ENCODE data around the gene PRDM16. TPM values are rescaled to one million over a fixed set of nuclear protein-coding genes. Genes with fewer than 3 reads are reported as not detected.

Gene PRDM16
- polyA plus RNA-seq, 2 donors, result 0.15 to 0.28 TPM

DNA sequence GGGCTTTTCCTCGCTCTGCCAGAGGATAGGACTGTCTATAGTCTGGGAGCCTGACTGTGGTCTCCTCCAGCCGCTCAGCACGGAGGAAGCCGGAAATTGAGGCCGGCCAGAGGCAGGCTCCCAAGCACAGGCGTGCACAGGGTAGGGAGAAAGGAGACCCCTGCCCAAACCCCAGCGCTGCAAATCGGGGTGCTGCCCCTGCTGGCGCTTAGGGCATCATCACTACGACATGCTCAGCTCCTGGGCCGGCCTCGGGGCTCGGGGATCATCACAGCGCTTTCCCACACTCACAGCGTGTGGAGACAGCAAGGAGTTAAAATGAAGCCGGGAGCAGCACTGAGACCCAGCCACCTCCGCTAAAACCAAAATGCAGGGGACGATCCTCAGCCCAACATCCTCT lies 322.7 kb downstream of the PRDM16 start:
- Histone ChIP-seq H3K4me1 (ENCODE audit: control insufficient read depth in 2 of 2, insufficient read depth in 2 of 2, low read length in 1 of 2) (no peaks in the 10 kb centered on the region), H3K9me3 (ENCODE audit: control insufficient read depth in 2 of 2, insufficient read depth in 1 of 2, low read depth in 1 of 2, low read length in 1 of 2) (no peaks in the 10 kb centered on the region), H3K27me3 (ENCODE audit: control insufficient read depth in 1 of 2, insufficient read depth in 2 of 2, low read length in 2 of 2) (peaks cover 2 to 10% of the 10 kb centered on the region in 2 donors), H3K36me3 (ENCODE audit: control insufficient read depth in 2 of 2, insufficient read depth in 2 of 2, low read length in 1 of 2) (no peaks in the 10 kb centered on the region), H3K4me3 (ENCODE audit: low read depth in 1 of 2, low read length in 2 of 2) (no peak overlapping the region), H3K27ac (ENCODE audit: low read depth in 2 of 2, low read length in 1 of 2) (no peak overlapping the region)
- 65 to 75% methylated on average over 18 of the region's 18 CpGs for WGBS, 2 donors

DNA sequence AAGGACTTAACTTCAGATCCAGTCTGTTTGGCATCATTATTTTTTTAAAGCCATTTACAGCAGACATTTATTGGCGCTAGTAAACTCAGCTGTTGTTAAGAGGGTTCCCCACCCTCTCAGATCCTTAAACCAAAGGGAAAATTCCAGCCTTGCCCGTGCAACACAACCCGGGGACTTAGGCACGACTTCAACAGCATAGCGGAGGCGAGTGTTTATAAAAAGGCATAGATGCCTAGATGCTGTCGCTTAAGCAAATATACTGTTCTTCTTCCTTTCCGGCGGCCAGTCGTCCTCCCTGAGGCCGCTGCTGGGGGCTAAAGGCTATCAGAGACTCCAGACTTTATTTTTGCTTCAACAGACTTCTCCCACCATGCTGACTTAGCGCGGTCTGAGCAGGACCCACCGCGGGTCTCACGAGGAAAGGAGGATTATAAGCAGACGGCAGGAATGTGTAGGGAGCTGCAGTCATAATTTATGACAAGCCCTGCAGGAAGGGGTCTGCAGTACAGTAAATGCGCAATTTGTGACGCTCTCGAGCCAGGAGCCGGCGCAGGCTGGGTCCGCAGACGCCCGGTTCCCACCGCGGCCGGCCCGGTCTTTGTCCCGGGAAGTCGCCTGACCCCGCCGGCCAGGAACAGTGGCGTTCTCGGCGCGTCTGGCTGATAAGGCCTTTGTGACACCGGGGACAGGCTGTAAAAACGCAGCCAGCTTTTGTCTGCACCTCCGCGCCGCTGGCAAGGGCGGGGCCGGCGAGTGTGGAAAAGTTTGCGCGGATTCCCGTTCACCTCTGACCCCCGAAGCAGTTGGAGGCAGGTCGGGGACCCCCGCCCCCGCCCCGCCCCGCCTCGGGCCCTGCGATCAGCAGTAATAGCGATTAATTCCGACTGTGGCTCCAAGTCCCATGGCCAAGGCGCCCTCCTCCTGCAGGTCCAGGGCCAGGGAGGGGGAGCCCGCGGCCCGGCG lies 324.3 kb downstream of the PRDM16 start:
- no peak overlapping the region for H3K4me3 ChIP-seq (ENCODE audit: low read depth in 1 of 2, low read length in 2 of 2)

DNA sequence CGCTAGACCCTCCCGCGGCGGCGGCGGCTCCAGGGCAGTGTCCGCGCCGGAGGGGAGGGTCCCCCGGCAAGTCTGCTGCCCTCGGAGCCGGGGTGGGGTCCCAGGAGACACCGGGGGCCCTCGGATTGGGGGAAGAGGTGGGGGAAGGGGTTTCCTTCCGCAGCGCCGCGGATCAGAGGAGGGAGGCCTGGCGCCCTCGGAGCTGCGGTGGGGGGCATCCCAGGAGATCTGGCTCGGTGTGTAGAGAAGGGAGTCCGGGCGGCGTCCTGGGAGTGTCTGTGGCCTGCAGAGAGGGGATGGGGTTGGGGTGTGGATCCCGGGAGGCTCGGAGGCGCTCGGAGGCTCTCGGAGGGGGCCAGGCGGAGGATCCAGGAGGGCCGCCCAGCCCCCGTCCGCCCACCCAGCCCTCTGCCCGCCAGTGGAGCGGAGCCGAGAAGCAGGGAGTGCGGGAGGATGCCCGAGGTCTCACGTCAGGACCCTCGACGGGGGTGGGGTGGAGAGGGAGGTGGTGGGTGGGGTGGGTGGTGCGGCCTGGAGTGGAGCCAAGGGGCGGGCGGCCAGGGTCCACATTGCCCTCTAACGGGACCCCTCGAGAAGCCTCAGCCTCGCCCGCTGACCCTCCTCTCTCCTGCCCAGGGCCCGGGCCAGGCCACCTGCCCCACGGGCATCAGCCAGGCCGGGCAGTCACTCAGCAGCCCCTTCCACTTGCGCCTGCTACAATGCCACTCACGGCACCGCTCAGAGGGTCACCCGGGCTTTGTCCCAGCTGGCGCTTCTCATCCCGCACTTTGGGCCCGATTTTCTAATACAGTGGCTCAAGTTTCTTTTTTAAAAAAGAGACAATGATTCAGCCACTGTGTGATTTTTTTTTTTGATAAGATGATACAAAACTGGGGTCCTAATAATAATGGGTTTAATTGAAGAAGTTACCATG lies 325.3 kb downstream of the PRDM16 start:
- no peak overlapping the region for H3K27ac ChIP-seq (ENCODE audit: low read depth in 2 of 2, low read length in 1 of 2)
- no peak overlapping the region for H3K4me3 ChIP-seq (ENCODE audit: low read depth in 1 of 2, low read length in 2 of 2)
- H3K27me3 ChIP-seq (ENCODE audit: control insufficient read depth in 1 of 2, insufficient read depth in 2 of 2, low read length in 2 of 2), result peaks cover 2 to 10% of the 10 kb centered on the region in 2 donors
- WGBS, 2 donors, result 23 to 32% methylated on average over 40 to 59 of the region's 59 CpGs
- no peaks in the 10 kb centered on the region for H3K9me3 ChIP-seq (ENCODE audit: control insufficient read depth in 2 of 2, insufficient read depth in 1 of 2, low read depth in 1 of 2, low read length in 1 of 2)
- H3K4me1 ChIP-seq (ENCODE audit: control insufficient read depth in 2 of 2, insufficient read depth in 2 of 2, low read length in 1 of 2), result no peaks in the 10 kb centered on the region
- no peaks in the 10 kb centered on the region for H3K36me3 ChIP-seq (ENCODE audit: control insufficient read depth in 2 of 2, insufficient read depth in 2 of 2, low read length in 1 of 2)

More for the DNA sequence above, 324.3 kb downstream of the PRDM16 start:
- 7 to 18% methylated on average over 61 to 63 of the region's 63 CpGs for WGBS, 2 donors
- H3K27ac ChIP-seq (ENCODE audit: low read depth in 2 of 2, low read length in 1 of 2), result no peak overlapping the region
- H3K36me3 ChIP-seq (ENCODE audit: control insufficient read depth in 2 of 2, insufficient read depth in 2 of 2, low read length in 1 of 2), result no peaks in the 10 kb centered on the region
- no peaks in the 10 kb centered on the region for H3K9me3 ChIP-seq (ENCODE audit: control insufficient read depth in 2 of 2, insufficient read depth in 1 of 2, low read depth in 1 of 2, low read length in 1 of 2)
- H3K27me3 ChIP-seq (ENCODE audit: control insufficient read depth in 1 of 2, insufficient read depth in 2 of 2, low read length in 2 of 2), result peaks cover 2 to 10% of the 10 kb centered on the region in 2 donors
- no peaks in the 10 kb centered on the region for H3K4me1 ChIP-seq (ENCODE audit: control insufficient read depth in 2 of 2, insufficient read depth in 2 of 2, low read length in 1 of 2)

DNA sequence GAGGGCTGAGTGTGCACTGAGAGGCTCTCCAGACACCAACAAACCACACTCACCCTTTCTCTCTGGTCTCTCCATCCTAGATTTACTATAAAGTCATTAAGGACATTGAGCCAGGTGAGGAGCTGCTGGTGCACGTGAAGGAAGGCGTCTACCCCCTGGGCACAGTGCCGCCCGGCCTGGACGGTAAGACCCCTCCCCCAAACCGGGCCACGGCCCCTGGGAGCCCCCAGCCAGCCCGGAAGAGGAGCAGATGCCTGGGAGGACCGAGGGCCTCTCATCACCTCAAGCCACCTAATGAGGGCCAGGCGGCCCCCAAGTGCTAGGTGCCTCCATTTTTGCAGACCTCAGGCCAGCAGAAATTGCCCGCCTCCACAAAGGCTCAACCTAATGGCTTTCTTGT lies 327.4 kb downstream of the PRDM16 start:
- Histone ChIP-seq H3K9me3 (ENCODE audit: control insufficient read depth in 2 of 2, insufficient read depth in 1 of 2, low read depth in 1 of 2, low read length in 1 of 2) (no peaks in the 10 kb centered on the region), H3K36me3 (ENCODE audit: control insufficient read depth in 2 of 2, insufficient read depth in 2 of 2, low read length in 1 of 2) (no peaks in the 10 kb centered on the region), H3K27me3 (ENCODE audit: control insufficient read depth in 1 of 2, insufficient read depth in 2 of 2, low read length in 2 of 2) (peaks cover 0 to 10% of the 10 kb centered on the region in 2 donors), H3K4me3 (ENCODE audit: low read depth in 1 of 2, low read length in 2 of 2) (no peak overlapping the region), H3K27ac (ENCODE audit: low read depth in 2 of 2, low read length in 1 of 2) (no peak overlapping the region), H3K4me1 (ENCODE audit: control insufficient read depth in 2 of 2, insufficient read depth in 2 of 2, low read length in 1 of 2) (no peaks in the 10 kb centered on the region)
- 72 to 82% methylated on average over 11 of the region's 11 CpGs for WGBS, 2 donors

DNA sequence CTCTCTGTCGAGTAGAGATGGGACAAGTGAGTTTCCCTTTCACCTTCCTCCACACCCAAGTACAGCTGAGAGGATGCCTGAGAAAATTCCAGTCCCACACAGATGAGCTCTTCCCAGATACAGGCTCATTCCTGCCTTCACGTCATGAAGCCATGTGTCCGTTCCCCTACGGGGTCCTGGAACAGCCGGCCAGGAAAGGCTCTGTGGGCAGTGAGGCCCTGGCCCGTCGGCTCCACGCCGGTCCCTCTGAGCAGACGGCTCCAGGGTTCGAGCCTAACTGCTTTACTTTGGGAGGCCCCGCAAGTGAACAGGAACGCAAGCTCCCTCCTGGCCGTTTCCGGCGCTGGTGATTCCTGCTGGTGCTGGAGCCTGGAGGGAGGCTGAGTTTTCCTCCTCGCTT lies 328.3 kb downstream of the PRDM16 start:
- Histone ChIP-seq H3K27me3 (ENCODE audit: control insufficient read depth in 1 of 2, insufficient read depth in 2 of 2, low read length in 2 of 2) (peaks cover 0 to 10% of the 10 kb centered on the region in 2 donors), H3K36me3 (ENCODE audit: control insufficient read depth in 2 of 2, insufficient read depth in 2 of 2, low read length in 1 of 2) (no peaks in the 10 kb centered on the region), H3K9me3 (ENCODE audit: control insufficient read depth in 2 of 2, insufficient read depth in 1 of 2, low read depth in 1 of 2, low read length in 1 of 2) (no peaks in the 10 kb centered on the region), H3K4me1 (ENCODE audit: control insufficient read depth in 2 of 2, insufficient read depth in 2 of 2, low read length in 1 of 2) (peaks cover 0 to under 1% of the 10 kb centered on the region in 2 donors), H3K4me3 (ENCODE audit: low read depth in 1 of 2, low read length in 2 of 2) (no peak overlapping the region), H3K27ac (ENCODE audit: low read depth in 2 of 2, low read length in 1 of 2) (no peak overlapping the region)
- 79 to 84% methylated on average over 17 of the region's 17 CpGs for WGBS, 2 donors

DNA sequence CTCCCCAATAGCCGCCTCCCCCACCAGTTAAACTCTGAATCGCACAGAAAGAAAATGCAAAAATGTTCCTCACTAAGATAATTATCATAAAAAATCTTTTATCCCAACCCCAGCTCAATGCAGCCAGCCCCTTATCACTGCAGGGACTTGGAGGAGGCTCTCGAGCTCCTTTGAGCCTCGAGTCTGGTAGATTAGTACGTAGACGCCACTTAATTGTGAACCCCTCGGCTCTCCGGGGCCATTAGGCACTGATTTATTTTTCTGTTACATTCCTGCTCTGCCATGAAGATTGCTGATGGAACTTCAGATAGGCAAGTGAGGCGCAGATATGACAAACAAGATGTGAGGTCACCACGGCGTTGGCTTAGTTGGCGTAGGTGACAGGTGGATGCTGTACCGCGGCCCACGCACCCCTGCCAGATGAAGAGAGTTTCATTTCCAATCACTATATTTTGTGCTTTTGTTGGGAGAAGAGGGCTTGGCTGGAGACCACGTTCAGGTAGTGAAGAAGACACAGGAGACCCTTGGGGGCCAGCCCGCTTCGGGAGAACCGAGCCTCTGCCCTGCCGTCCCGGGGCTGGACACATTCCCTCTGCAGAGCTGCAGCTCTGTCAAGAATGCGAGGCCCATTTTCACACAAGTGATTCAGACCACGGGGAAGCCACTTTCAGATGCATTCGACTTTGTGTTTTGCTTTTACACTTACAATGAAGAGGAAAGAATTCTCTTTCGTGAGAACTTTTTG lies 329.6 kb downstream of the PRDM16 start:
- peaks cover 0 to 3% of the 10 kb centered on the region in 2 donors for H3K4me1 ChIP-seq (ENCODE audit: control insufficient read depth in 2 of 2, insufficient read depth in 2 of 2, low read length in 1 of 2)
- no peaks in the 10 kb centered on the region for H3K9me3 ChIP-seq (ENCODE audit: control insufficient read depth in 2 of 2, insufficient read depth in 1 of 2, low read depth in 1 of 2, low read length in 1 of 2)
- no peak overlapping the region for H3K27ac ChIP-seq (ENCODE audit: low read depth in 2 of 2, low read length in 1 of 2)
- H3K4me3 ChIP-seq (ENCODE audit: low read depth in 1 of 2, low read length in 2 of 2), result no peak overlapping the region
- H3K36me3 ChIP-seq (ENCODE audit: control insufficient read depth in 2 of 2, insufficient read depth in 2 of 2, low read length in 1 of 2), result no peaks in the 10 kb centered on the region
- 87% methylated on average over 25 of the region's 25 CpGs for WGBS, 2 donors
- H3K27me3 ChIP-seq (ENCODE audit: control insufficient read depth in 1 of 2, insufficient read depth in 2 of 2, low read length in 2 of 2), result peaks cover 0 to 7% of the 10 kb centered on the region in 2 donors

DNA sequence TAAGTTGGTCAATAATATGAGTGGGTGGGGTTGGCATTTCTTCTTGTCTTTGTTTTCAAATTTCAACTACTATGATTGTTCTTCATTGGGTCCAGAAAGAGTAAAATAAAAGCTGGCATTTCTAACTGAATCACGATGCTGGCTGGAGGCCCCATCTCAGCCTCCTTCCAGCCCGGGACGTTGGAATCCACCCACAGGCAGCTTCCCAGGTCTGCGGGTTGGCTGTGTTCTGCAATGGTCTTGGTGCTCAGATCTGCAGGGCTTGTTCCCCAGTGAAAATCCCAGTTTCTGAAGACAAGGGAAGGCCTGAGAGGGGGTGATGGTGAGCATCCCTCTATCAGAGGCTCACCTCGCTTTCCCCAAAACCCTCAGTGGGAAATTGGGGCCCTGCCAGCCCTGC lies 330.7 kb downstream of the PRDM16 start:
- no peaks in the 10 kb centered on the region for H3K9me3 ChIP-seq (ENCODE audit: control insufficient read depth in 2 of 2, insufficient read depth in 1 of 2, low read depth in 1 of 2, low read length in 1 of 2)
- WGBS, 2 donors, result 45 to 58% methylated on average over 5 of the region's 5 CpGs
- H3K4me1 ChIP-seq (ENCODE audit: control insufficient read depth in 2 of 2, insufficient read depth in 2 of 2, low read length in 1 of 2), result peaks cover 0 to 3% of the 10 kb centered on the region in 2 donors
- no peaks in the 10 kb centered on the region for H3K27me3 ChIP-seq (ENCODE audit: control insufficient read depth in 1 of 2, insufficient read depth in 2 of 2, low read length in 2 of 2)
- no peaks in the 10 kb centered on the region for H3K36me3 ChIP-seq (ENCODE audit: control insufficient read depth in 2 of 2, insufficient read depth in 2 of 2, low read length in 1 of 2)
- H3K4me3 ChIP-seq (ENCODE audit: low read depth in 1 of 2, low read length in 2 of 2), result no peak overlapping the region
- H3K27ac ChIP-seq (ENCODE audit: low read depth in 2 of 2, low read length in 1 of 2), result no peak overlapping the region

DNA sequence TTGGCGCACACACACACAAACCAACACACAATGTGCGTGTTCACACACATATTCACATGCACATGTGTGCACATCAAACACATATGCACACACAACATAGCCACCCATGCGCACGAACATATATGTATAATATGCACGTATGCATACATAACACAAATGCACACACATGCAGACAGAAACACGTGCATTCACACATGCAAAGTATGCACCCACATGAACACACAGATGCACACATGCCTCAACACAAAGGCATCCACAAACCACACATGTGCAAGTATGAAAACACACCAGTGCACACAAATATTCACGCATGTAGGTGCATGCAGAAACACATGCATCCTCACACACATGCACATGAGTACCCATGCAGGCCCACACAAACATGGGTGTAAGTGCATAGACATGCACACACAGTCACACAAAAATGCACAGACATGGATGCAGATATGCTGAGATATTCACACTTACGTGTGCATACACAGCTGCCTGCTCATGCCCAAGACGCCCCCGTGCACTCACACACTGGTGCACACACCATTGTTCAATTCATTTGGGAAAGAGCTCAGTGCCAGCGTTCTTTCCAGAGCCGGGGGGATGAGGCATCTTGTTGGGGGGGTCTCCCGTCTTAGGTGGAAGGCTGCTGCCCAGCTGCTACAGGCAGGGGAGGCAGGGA lies 332.7 kb downstream of the PRDM16 start:
- Histone ChIP-seq H3K9me3 (ENCODE audit: control insufficient read depth in 2 of 2, insufficient read depth in 1 of 2, low read depth in 1 of 2, low read length in 1 of 2) (no peaks in the 10 kb centered on the region), H3K4me1 (ENCODE audit: control insufficient read depth in 2 of 2, insufficient read depth in 2 of 2, low read length in 1 of 2) (peaks cover 0 to 6% of the 10 kb centered on the region in 2 donors), H3K27me3 (ENCODE audit: control insufficient read depth in 1 of 2, insufficient read depth in 2 of 2, low read length in 2 of 2) (no peaks in the 10 kb centered on the region), H3K4me3 (ENCODE audit: low read depth in 1 of 2, low read length in 2 of 2) (no peak overlapping the region), H3K27ac (ENCODE audit: low read depth in 2 of 2, low read length in 1 of 2) (no peak overlapping the region), H3K36me3 (ENCODE audit: control insufficient read depth in 2 of 2, insufficient read depth in 2 of 2, low read length in 1 of 2) (no peaks in the 10 kb centered on the region)
- 68 to 71% methylated on average over 13 of the region's 13 CpGs for WGBS, 2 donors

Data from esophagus (tissue), 2 donors.